HS-5 (cell line): ENCODE measurements around the gene OR2F2.

Experiments used
- DNase-seq: peaks from one replicate; pipeline ENCODE4 v3.0.0-alpha.2; 2012; ENCODE audit warnings: low read depth

OR2F2 gene

GRCh38 chr7:143934526-143935325, at the start of gene OR2F2:
Gene OR2F2 (plus strand): TSS chr7:143935233. CDS start chr7:143935233, 0 bp downstream.
- peak; percentile 11 for DNase-seq

GRCh38 chr7:143885951-143886350, 49.1 kb upstream of the OR2F2 start:
- no peak for DNase-seq

- DNase-seq = no peak
Observed at GRCh38 chr7:143886826-143887477, 48.1 kb upstream of the OR2F2 start.

GRCh38 chr7:143889068-143889467, 46.0 kb upstream of the OR2F2 start:
- DNase-seq = no peak

GRCh38 chr7:143890558-143890957, 44.5 kb upstream of the OR2F2 start:
- DNase-seq = no peak

- DNase-seq = no peak
Observed at GRCh38 chr7:143891457-143891856, 43.6 kb upstream of the OR2F2 start.

- DNase-seq = no peak
Observed at GRCh38 chr7:143892527-143893300, 42.3 kb upstream of the OR2F2 start.

- no peak for DNase-seq
Observed at GRCh38 chr7:143896667-143897066, 38.4 kb upstream of the OR2F2 start.

GRCh38 chr7:143898810-143899209, 36.2 kb upstream of the OR2F2 start:
- no peak for DNase-seq

- DNase-seq = peak; percentile 8
Observed at GRCh38 chr7:143900230-143900766, 34.7 kb upstream of the OR2F2 start.

GRCh38 chr7:143901332-143901667, 33.7 kb upstream of the OR2F2 start:
- DNase-seq = no peak

- peak; percentile 58 for DNase-seq
Observed at GRCh38 chr7:143901668-143902331, 33.2 kb upstream of the OR2F2 start, which contains the start of gene TCAF1. Gene TCAF1 (minus strand): TSS chr7:143902176. CDS start chr7:143876608, 25,568 bp downstream.

GRCh38 chr7:143902332-143902899, 32.6 kb upstream of the OR2F2 start:
- DNase-seq = no peak

- no peak for DNase-seq
Observed at GRCh38 chr7:143905509-143905908, 29.5 kb upstream of the OR2F2 start.

GRCh38 chr7:143906151-143906550, 28.9 kb upstream of the OR2F2 start:
- no peak for DNase-seq

- no peak for DNase-seq
Observed at GRCh38 chr7:143906895-143907294, 28.1 kb upstream of the OR2F2 start.

GRCh38 chr7:143908120-143908519, 26.9 kb upstream of the OR2F2 start:
- no peak for DNase-seq

- no peak for DNase-seq
Observed at GRCh38 chr7:143909863-143910262, 25.2 kb upstream of the OR2F2 start.

- no peak for DNase-seq
Observed at GRCh38 chr7:143910473-143911248, 24.4 kb upstream of the OR2F2 start.

- no peak for DNase-seq
Observed at GRCh38 chr7:143913945-143914615, 21.0 kb upstream of the OR2F2 start.
